ENCODE results near the gene PDIA5. TPM values are rescaled to one million over a fixed set of nuclear protein-coding genes. Genes with fewer than 3 reads are reported as not detected.
A peak's percentile ranks its signal among the peaks of the same experiment; 100 is the strongest.

PDIA5 gene
- total and polyA plus RNA-seq, 8 donors, result 19.8 to 29.3 (median 25.7) TPM

DNA sequence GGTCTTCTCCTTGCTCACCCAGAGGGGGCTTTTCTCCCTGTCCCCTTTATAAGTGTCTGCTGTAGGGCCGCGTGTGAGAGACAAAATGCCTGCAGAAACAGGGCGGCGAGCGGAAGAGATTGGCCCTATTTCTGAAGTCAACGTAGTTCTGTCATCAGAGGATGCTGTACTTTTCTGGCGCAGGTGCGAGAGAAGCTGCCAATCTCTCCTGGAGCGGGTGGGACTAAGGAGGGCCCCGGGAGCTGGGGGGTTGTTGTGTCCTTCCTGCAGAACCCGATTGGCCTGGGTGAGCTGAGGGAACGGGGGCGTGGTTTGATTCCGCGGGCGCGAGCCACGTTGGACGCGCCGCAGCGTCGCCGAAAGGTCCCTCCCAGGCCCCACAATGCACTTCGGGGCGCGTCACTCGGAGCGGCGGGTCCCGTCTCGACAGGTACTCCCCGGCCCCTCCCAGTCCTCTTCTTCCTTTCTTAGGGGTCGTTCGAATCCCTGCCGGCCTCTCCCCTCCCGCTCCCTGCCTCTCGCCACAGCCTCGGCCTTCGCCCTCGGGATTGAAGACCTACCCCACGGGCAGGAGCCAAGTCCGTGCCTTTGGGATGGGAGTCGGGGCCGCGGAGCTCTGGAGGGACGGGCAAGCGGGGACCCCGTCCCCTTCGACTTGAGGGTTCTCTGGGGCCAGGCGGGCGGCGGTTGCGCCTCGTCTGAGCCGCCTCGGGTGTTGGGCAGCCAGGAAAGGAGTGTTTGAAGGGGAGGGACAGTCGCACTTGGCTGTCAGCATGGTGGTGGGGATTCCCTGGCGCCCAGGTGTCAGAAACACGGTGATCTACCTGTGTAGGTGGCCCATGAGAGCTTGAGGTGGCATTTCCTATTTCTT, 135.0 kb downstream of the PDIA5 start, which contains the start of gene SEC22A:
SEC22A (plus strand) TSS at position 387 of the 871 bp plus-strand sequence. CDS start 7,275 bp downstream, outside the sequence.
- H3K4me1 ChIP-seq, result peaks cover 0 to 7% (median 0%) of the 10 kb centered on the region in 3 donors
- intact Hi-C loops (cut with DNase I), result no loop called here
- FAIRE-seq, result peak; percentile 80

DNA sequence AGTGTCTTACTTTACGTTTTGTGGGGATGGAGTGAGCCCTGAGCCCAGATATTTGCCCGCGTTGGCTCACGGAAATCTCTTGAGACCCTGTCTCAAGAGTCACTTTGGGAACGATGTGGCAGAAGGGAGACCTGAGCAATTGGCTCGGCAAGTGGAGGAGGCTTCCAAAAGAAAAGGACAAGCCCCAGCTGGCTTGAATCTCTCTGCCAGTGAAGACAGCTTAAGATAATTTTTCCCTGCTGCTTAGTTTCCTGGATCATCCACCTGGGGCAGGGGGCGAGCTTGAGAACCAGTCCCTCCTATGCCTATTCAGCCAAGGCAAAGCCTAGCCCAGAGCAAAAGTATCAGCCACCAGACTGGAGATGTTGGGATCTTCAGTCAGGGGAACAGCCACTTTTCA, 135.6 kb downstream of the PDIA5 start:
- peak in 1 of 6 donors; percentile 13 for DNase-seq
- Histone ChIP-seq H3K36me3 (no peaks in the 10 kb centered on the region), H3K4me1 (peaks cover 0 to 7% (median 0%) of the 10 kb centered on the region in 3 donors), H3K27me3 (no peaks in the 10 kb centered on the region), H3K9me3 (no peaks in the 10 kb centered on the region), H3K4me3 (peak overlapping the region; percentile 91 to 96 (median 92)), H3K27ac (peak overlapping the region; percentile 70 to 84 (median 82))
- 0 to 1% methylated on average over 7 of the region's 7 CpGs for WGBS, 2 donors
- ATAC-seq, result peak in 3 of 4 donors; percentile 1 to 4 (median 3)
- FAIRE-seq, result no peak
- intact Hi-C loops (cut with DNase I), result no loop called here
- TF ChIP-seq, protein P1, sequence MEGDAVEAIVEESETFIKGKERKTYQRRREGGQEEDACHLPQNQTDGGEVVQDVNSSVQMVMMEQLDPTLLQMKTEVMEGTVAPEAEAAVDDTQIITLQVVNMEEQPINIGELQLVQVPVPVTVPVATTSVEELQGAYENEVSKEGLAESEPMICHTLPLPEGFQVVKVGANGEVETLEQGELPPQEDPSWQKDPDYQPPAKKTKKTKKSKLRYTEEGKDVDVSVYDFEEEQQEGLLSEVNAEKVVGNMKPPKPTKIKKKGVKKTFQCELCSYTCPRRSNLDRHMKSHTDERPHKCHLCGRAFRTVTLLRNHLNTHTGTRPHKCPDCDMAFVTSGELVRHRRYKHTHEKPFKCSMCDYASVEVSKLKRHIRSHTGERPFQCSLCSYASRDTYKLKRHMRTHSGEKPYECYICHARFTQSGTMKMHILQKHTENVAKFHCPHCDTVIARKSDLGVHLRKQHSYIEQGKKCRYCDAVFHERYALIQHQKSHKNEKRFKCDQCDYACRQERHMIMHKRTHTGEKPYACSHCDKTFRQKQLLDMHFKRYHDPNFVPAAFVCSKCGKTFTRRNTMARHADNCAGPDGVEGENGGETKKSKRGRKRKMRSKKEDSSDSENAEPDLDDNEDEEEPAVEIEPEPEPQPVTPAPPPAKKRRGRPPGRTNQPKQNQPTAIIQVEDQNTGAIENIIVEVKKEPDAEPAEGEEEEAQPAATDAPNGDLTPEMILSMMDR (IDR thresholded peaks at IDR 0.05), result no peak

More for the DNA sequence above, 135.0 kb downstream of the PDIA5 start, which contains the start of gene SEC22A:
- TF ChIP-seq, protein P1 (IDR thresholded peaks at IDR 0.05), result no peak
- DNase-seq, result peak; percentile 93 to 97 (median 95)
- ATAC-seq, result peak; percentile 98 to 100 (median 99)
- peak within 1 kb of the TSS; percentile 70 to 84 (median 82) for H3K27ac ChIP-seq
- 0 to 1% methylated on average over 55 to 60 of the region's 60 CpGs for WGBS, 2 donors
- no peaks in the 10 kb centered on the region for H3K27me3 ChIP-seq
- no peaks in the 10 kb centered on the region for H3K36me3 ChIP-seq
- H3K4me3 ChIP-seq, result peak within 1 kb of the TSS; percentile 91 to 96 (median 92)
- H3K9me3 ChIP-seq, result no peaks in the 10 kb centered on the region

Small RNA genes lying within 50 kb of the gene (microRNA-seq; reads per million reads assigned to microRNA genes)
- gene MIR7110, result 0 reads per million in 2 donors

Other genes starting within 250 kb of the PDIA5 start
- 1 to 10 TPM in 2 of 6 donors, under 1 TPM in 4; 0.52 to 2.7 (median 0.84) TPM for gene SEMA5B, start 39.3 kb upstream of the PDIA5 start, total RNA-seq
- 10 to 100 TPM in 1 of 2 donors, 1 to 10 TPM in 1; 3.5 to 11.0 TPM for gene SEMA5B, start 39.3 kb upstream of the PDIA5 start, polyA plus RNA-seq
- gene SEC22A, start 134.9 kb downstream of the PDIA5 start, total RNA-seq, result 10 to 100 TPM in 1 of 6 donors, 1 to 10 TPM in 5; 5.2 to 11.3 (median 7.2) TPM
- 10 to 100 TPM in 1 of 2 donors, 1 to 10 TPM in 1; 3.3 to 12.5 TPM for gene SEC22A, start 134.9 kb downstream of the PDIA5 start, polyA plus RNA-seq